Smooth muscle cell (in vitro differentiated cells): ENCODE data around the gene AIFM3. TPM values are rescaled to one million over a fixed set of nuclear protein-coding genes. Genes with fewer than 3 reads are reported as not detected.

ENCODE experiments used
- DNase-seq: peaks from one replicate; lab custom pipeline; 2025; ENCODE audit not compliant: unreplicated experiment; lab: John Stamatoyannopoulos, UW
- H2AFZ ChIP-seq: fragments of 200-600 bp; sonication (generic); 2 replicates; pipeline ENCODE4 v1.6.0; 2016; ENCODE audit warnings: antibody characterized with exemption, low read depth, mild to moderate bottlenecking
- H3F3A ChIP-seq: fragments of 200-600 bp; sonication (generic); 2 replicates; pipeline ENCODE4 v1.6.0; 2017; ENCODE audit warnings: antibody characterized with exemption, low read depth
- H3K27ac ChIP-seq: fragments of 200-600 bp; sonication (generic); 2 replicates; pipeline ENCODE4 v1.5.1; 2016; ENCODE audit warnings: low read depth, mild to moderate bottlenecking
- H3K27me3 ChIP-seq: fragments of 200-600 bp; sonication (generic); 2 replicates; pipeline ENCODE4 v1.6.1; 2016; ENCODE audit warnings: low read depth, mild to moderate bottlenecking
- H3K36me3 ChIP-seq: fragments of 200-600 bp; sonication (generic); 2 replicates; pipeline ENCODE4 v1.5.1; 2016; ENCODE audit warnings: low read depth
- H3K4me1 ChIP-seq: fragments of 200-600 bp; sonication (generic); 2 replicates; pipeline ENCODE4 v1.5.1; 2016; ENCODE audit warnings: low read depth
- H3K4me2 ChIP-seq: fragments of 200-600 bp; sonication (generic); 2 replicates; pipeline ENCODE4 v1.6.0; 2016; ENCODE audit warnings: mild to moderate bottlenecking
- H3K4me3 ChIP-seq: fragments of 200-600 bp; sonication (generic); 2 replicates; pipeline ENCODE4 v1.5.1; 2016; ENCODE audit warnings: mild to moderate bottlenecking
- H3K79me2 ChIP-seq: fragments of 200-600 bp; sonication (generic); 2 replicates; pipeline ENCODE4 v1.6.0; 2016; ENCODE audit warnings: low read depth, mild to moderate bottlenecking
- H3K9ac ChIP-seq: fragments of 200-600 bp; sonication (generic); 2 replicates; pipeline ENCODE4 v1.6.0; 2016; ENCODE audit warnings: low read depth
- H3K9me3 ChIP-seq: fragments of 200-600 bp; sonication (generic); replicated peaks from 2 replicates; pipeline ENCODE4 v1.5.1; 2016; ENCODE audit warnings: low read depth
- H4K20me1 ChIP-seq: fragments of 200-600 bp; sonication (generic); 2 replicates; pipeline ENCODE4 v1.6.0; 2016; ENCODE audit warnings: low read depth
- CTCF ChIP-seq: fragments of 200-600 bp; sonication (generic); IDR thresholded peaks from 2 replicates; pipeline ENCODE4 v1.5.1; 2017; ENCODE audit warnings: borderline replicate concordance, mild to moderate bottlenecking, antibody characterized with exemption; ENCODE audit not compliant: insufficient read depth, poor library complexity, severe bottlenecking
- WGBS: methylation state at CpG from one replicate; pipeline ENCODE4 v1.1.7; 2016; ENCODE audit warnings: low lambda C conversion rate; 5-methylcytosine and 5-hydroxymethylcytosine counted together
- polyA plus RNA-seq: library from polyadenylated mRNA; unstranded; fragments of >200 nt; fragmentation: Nextera tagmentation; extraction: Ambion mirVana; gene quantifications from 2 replicates; pipeline ENCODE4 v1.2.1, GENCODE V29; 2016
- total RNA-seq: library from RNA; depleted of rRNA; stranded (reverse); fragments of >200 nt; gene quantifications from 2 replicates; pipeline ENCODE4 v1.2.3, GENCODE V29; 2014

AIFM3 gene
- total and polyA plus RNA-seq, 2 experiments from 2014 or later: 0.85 TPM; not detected in 1

GRCh38 chr22:21022507-21022906 lies 55.5 kb downstream of the AIFM3 start:
- Histone ChIP-seq H2AFZ (no peak overlapping the region), H3K9me3 (no peaks in the 10 kb centered on the region), H3K9ac (no peak overlapping the region), H3K27me3 (no peaks in the 10 kb centered on the region), H4K20me1 (no peaks in the 10 kb centered on the region), H3F3A (no peaks in the 10 kb centered on the region), H3K4me2 (no peak overlapping the region), H3K79me2 (no peaks in the 10 kb centered on the region), H3K36me3 (no peaks in the 10 kb centered on the region), H3K4me1 (no peaks in the 10 kb centered on the region), H3K4me3 (no peak overlapping the region), H3K27ac (no peak overlapping the region)
- WGBS: 87% methylated on average over 10 of the region's 10 CpGs
- no peak for TF ChIP-seq CTCF
- no peak for DNase-seq

DNA sequence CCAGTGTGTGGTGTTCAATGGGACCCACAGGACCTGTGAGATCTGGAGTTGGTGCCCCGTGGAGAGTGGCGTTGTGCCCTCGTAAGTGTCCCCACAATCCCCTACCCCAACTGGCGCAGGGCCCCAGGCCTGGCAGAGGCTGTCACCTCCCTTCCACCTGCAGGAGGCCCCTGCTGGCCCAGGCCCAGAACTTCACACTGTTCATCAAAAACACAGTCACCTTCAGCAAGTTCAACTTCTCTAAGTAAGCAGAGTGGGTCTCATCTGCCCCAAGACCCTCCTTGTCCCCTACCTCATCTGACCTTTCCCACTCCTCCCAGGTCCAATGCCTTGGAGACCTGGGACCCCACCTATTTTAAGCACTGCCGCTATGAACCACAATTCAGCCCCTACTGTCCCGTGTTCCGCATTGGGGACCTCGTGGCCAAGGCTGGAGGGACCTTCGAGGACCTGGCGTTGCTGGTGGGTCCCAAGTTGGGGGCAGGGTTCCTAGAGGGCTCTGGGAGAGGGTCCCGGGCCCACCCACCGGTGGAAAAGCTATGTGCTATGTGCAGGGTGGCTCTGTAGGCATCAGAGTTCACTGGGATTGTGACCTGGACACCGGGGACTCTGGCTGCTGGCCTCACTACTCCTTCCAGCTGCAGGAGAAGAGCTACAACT lies 56.0 kb downstream of the AIFM3 start:
- DNase-seq: no peak
- 91% methylated on average over 12 of the region's 13 CpGs for WGBS
- no peak overlapping the region for H3K9ac ChIP-seq
- no peaks in the 10 kb centered on the region for H3K4me1 ChIP-seq
- no peaks in the 10 kb centered on the region for H3K9me3 ChIP-seq
- no peak overlapping the region for H2AFZ ChIP-seq
- no peaks in the 10 kb centered on the region for H3F3A ChIP-seq
- H3K4me3 ChIP-seq: no peak overlapping the region
- no peaks in the 10 kb centered on the region for H3K79me2 ChIP-seq
- H3K27ac ChIP-seq: no peak overlapping the region
- no peaks in the 10 kb centered on the region for H4K20me1 ChIP-seq
- H3K27me3 ChIP-seq: no peaks in the 10 kb centered on the region
- no peak for TF ChIP-seq CTCF
- H3K4me2 ChIP-seq: no peak overlapping the region
- H3K36me3 ChIP-seq: no peaks in the 10 kb centered on the region

GRCh38 chr22:21025266-21025665 lies 58.2 kb downstream of the AIFM3 start:
- no peaks in the 10 kb centered on the region for H3K9me3 ChIP-seq
- no peak overlapping the region for H2AFZ ChIP-seq
- H4K20me1 ChIP-seq: no peaks in the 10 kb centered on the region
- H3K9ac ChIP-seq: no peak overlapping the region
- H3K27me3 ChIP-seq: no peaks in the 10 kb centered on the region
- WGBS: 82% methylated on average over 8 of the region's 8 CpGs
- no peak for TF ChIP-seq CTCF
- no peaks in the 10 kb centered on the region for H3K36me3 ChIP-seq
- H3K79me2 ChIP-seq: no peaks in the 10 kb centered on the region
- H3K27ac ChIP-seq: no peak overlapping the region
- no peak overlapping the region for H3K4me2 ChIP-seq
- H3K4me1 ChIP-seq: no peaks in the 10 kb centered on the region
- no peak overlapping the region for H3K4me3 ChIP-seq
- DNase-seq: no peak
- H3F3A ChIP-seq: no peaks in the 10 kb centered on the region
